SK-N-DZ (cell line): Measurements from ENCODE around the gene SULT1E1.

ENCODE experiments used
- DNase-seq: peaks from one replicate; pipeline ENCODE4 v3.0.0-alpha.2; 2015; ENCODE audit warnings: low spot score

Gene SULT1E1

GRCh38 chr4:69799337-69799736, 60.6 kb downstream of the SULT1E1 start:
- no peak for DNase-seq

- no peak for DNase-seq
These were observed 66.2 kb downstream of the SULT1E1 start for GRCh38 chr4:69793732-69794131.
